ENCODE data around the gene LCOR. TPM values are rescaled to one million over a fixed set of nuclear protein-coding genes. Genes with fewer than 3 reads are reported as not detected.
A peak's percentile ranks its signal among the peaks of the same experiment; 100 is the strongest.

Gene LCOR
- total RNA-seq (10 to 100 TPM; 12.7 to 61.3 (median 31.2) TPM), polyA plus RNA-seq (1 to 10 TPM; 2.0 to 2.6 (median 2.1) TPM)
- long read RNA-seq, donor 1, full-length matches to known transcripts: 1 of 1 reads
- long read RNA-seq, donor 1, partial matches to known transcripts: 0 of 1 reads
- long read RNA-seq, donor 1, other reads (novel, unspliced or antisense): 0 of 1 reads
- long read RNA-seq, donor 2, full-length matches to known transcripts: 2 of 2 reads
- long read RNA-seq, donor 2, partial matches to known transcripts: 0 of 2 reads
- long read RNA-seq, donor 2, other reads (novel, unspliced or antisense): 0 of 2 reads
- long read RNA-seq, donor 3, full-length matches to known transcripts: 3 of 3 reads
- long read RNA-seq, donor 3, partial matches to known transcripts: 0 of 3 reads
- long read RNA-seq, donor 3, other reads (novel, unspliced or antisense): 0 of 3 reads
- long read RNA-seq, donor 4, full-length matches to known transcripts: 1 of 1 reads
- long read RNA-seq, donor 4, partial matches to known transcripts: 0 of 1 reads
- long read RNA-seq, donor 4, other reads (novel, unspliced or antisense): 0 of 1 reads
- long read RNA-seq, donor 5, full-length matches to known transcripts: 4 of 4 reads
- long read RNA-seq, donor 5, partial matches to known transcripts: 0 of 4 reads
- long read RNA-seq, donor 5, other reads (novel, unspliced or antisense): 0 of 4 reads
- long read RNA-seq, donor 6, full-length matches to known transcripts: 7 of 7 reads
- long read RNA-seq, donor 6, partial matches to known transcripts: 0 of 7 reads
- long read RNA-seq, donor 6, other reads (novel, unspliced or antisense): 0 of 7 reads
- long read RNA-seq, donor 7, full-length matches to known transcripts: 5 of 5 reads
- long read RNA-seq, donor 7, partial matches to known transcripts: 0 of 5 reads
- long read RNA-seq, donor 7, other reads (novel, unspliced or antisense): 0 of 5 reads
- long read RNA-seq, donor 8, full-length matches to known transcripts: 3 of 3 reads
- long read RNA-seq, donor 8, partial matches to known transcripts: 0 of 3 reads
- long read RNA-seq, donor 8, other reads (novel, unspliced or antisense): 0 of 3 reads
- long read RNA-seq, donor 9, full-length matches to known transcripts: 4 of 4 reads
- long read RNA-seq, donor 9, partial matches to known transcripts: 0 of 4 reads
- long read RNA-seq, donor 9, other reads (novel, unspliced or antisense): 0 of 4 reads
- long read RNA-seq, donor 10, full-length matches to known transcripts: 1 of 8 reads
- long read RNA-seq, donor 10, partial matches to known transcripts: 7 of 8 reads
- long read RNA-seq, donor 10, other reads (novel, unspliced or antisense): 0 of 8 reads

GRCh38 chr10:96831867-96832720, at the start of gene LCOR:
LCOR (plus strand) TSS chr10:96832298; CDS start chr10:96949058, 116,760 bp downstream.
- DNase-seq: peak; percentile 88 to 97
- Histone ChIP-seq H3K4me1 (peaks cover 36 to 52% (median 43%) of the 10 kb centered on the region in 4 donors), H3K9me3 (no peaks in the 10 kb centered on the region), H3K4me3 (peak within 1 kb of the TSS; percentile 96 to 100 (median 97)), H3K36me3 (no peaks in the 10 kb centered on the region), H3K27me3 (no peaks in the 10 kb centered on the region), H3K27ac (peak within 1 kb of the TSS; percentile 94 to 100 (median 97))
- intact Hi-C loops (cut with DNase I; ENCODE audit: low total_unique reads): no loop called here
- WGBS, 5 donors: 0 to 1% (median 1%) methylated on average over 32 to 112 of the region's 112 CpGs
- peak in 1 of 4 donors; percentile 37 for TF ChIP-seq POLR2A (IDR thresholded peaks at IDR 0.05)
- TF ChIP-seq POLR2AphosphoS5 (IDR thresholded peaks at IDR 0.05): peak in 2 of 3 donors; percentile 69 to 78
- TF ChIP-seq EP300 (IDR thresholded peaks at IDR 0.05): no peak
- TF ChIP-seq CTCF (IDR thresholded peaks at IDR 0.05): no peak

DNA sequence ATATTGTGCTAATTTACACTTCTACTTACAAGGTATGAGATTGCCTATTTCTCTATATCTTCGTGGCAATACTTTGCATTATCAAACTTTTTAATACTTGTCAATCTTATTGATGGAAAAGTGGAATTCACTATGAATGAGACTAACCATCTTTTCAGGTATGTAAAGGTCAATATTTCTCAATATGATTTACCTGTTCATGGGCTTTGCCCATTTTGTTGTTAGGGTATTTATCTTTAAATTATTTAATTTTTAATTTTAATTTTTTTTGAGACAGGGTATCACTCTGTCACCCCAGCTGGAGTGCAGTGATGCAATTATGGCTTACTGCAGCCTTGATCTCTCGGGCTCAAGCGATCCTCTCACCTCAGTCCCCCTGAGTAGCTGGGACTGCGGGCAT, 47.8 kb upstream of the LCOR start:
- Histone ChIP-seq H3K4me3 (no peak overlapping the region), H3K27ac (no peak overlapping the region), H3K9me3 (peaks cover 0 to 7% (median 6%) of the 10 kb centered on the region in 4 donors), H3K4me1 (no peaks in the 10 kb centered on the region), H3K36me3 (no peaks in the 10 kb centered on the region), H3K27me3 (no peaks in the 10 kb centered on the region)
- DNase-seq: no peak
- intact Hi-C loops (cut with DNase I; ENCODE audit: low total_unique reads): no loop called here
- WGBS, 5 donors: 91 to 97% (median 96%) methylated on average over 4 of the region's 4 CpGs
- TF ChIP-seq EP300 (IDR thresholded peaks at IDR 0.05) (no peak), CTCF (IDR thresholded peaks at IDR 0.05) (no peak)

DNA sequence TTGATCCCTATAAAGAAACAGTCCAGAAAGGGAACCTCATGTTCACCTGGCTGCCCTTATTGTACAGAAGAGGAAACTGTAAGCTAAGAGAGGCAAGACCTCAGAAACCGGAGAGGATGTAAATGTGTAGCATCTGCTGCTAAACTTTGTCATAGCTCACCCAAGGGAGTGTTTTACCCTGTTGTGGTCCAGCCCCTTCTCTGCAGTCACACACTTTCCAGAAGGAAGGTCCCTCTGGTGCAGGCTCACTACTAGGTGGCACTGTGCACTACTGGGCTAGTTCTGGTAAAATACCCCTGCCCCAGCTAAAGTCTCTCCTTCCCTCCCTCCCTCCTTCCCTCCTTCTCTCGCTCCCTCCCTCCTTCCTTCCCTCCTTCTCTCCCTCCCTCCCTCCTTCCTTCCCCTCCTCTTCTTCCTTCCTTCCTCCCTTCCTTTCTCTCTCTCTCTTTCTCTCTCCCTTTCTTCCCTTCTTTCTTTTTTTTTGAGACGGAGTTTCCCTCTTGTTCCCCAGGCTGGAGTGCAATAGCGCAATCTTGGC, 42.5 kb upstream of the LCOR start:
- TF ChIP-seq POLR2A (IDR thresholded peaks at IDR 0.05): no peak
- no peak for TF ChIP-seq EP300 (IDR thresholded peaks at IDR 0.05)
- TF ChIP-seq CTCF (IDR thresholded peaks at IDR 0.05): no peak
- intact Hi-C loops (cut with DNase I; ENCODE audit: low total_unique reads): no loop called here
- 61 to 73% (median 71%) methylated on average over 4 of the region's 4 CpGs for WGBS, 5 donors
- DNase-seq: peak in 1 of 2 donors; percentile 19
- Histone ChIP-seq H3K27me3 (peaks cover 0 to 9% (median 0%) of the 10 kb centered on the region in 3 donors), H3K27ac (no peak overlapping the region), H3K36me3 (no peaks in the 10 kb centered on the region), H3K4me3 (no peak overlapping the region), H3K9me3 (peaks cover 0 to 1% (median under 1%) of the 10 kb centered on the region in 4 donors), H3K4me1 (no peaks in the 10 kb centered on the region)
